ENCODE measurements around the gene PTEN. TPM values are rescaled to one million over a fixed set of nuclear protein-coding genes. Genes with fewer than 3 reads are reported as not detected.
"Not testable (repeated sequence)": the region's sequence is repeated elsewhere in the genome, so short reads cannot be mapped to it uniquely, and the experiment has no call there.

The PTEN gene
- total and polyA plus RNA-seq, 4 donors, result 11.5 to 76.6 (median 37.5) TPM

GRCh38 chr10:87850742-87851205 lies 12.7 kb upstream of the PTEN start:
- Histone ChIP-seq H3K9me3 (ENCODE audit: control insufficient read depth in 4 of 4, low read length in 3 of 4) (no peaks in the 10 kb centered on the region), H3K9ac (ENCODE audit: low read depth in 1 of 2, low read length in 2 of 2) (no peak overlapping the region), H3K36me3 (ENCODE audit: control insufficient read depth in 4 of 4, insufficient read depth in 3 of 4, low read depth in 1 of 4, low read length in 3 of 4) (no peaks in the 10 kb centered on the region), H3K4me1 (ENCODE audit: control insufficient read depth in 4 of 4, insufficient read depth in 4 of 4, low read length in 3 of 4) (no peaks in the 10 kb centered on the region), H3K27ac (ENCODE audit: low read depth in 1 of 2, low read length in 2 of 2) (no peak overlapping the region), H3K27me3 (ENCODE audit: control insufficient read depth in 4 of 4, insufficient read depth in 4 of 4, low read length in 3 of 4) (no peaks in the 10 kb centered on the region), H3K4me3 (ENCODE audit: low read depth in 1 of 3, low read length in 3 of 3) (no peak overlapping the region)
- WGBS, result 18% methylated on average over 5 of the region's 5 CpGs
- TF ChIP-seq REST (IDR thresholded peaks at IDR 0.05), result no peak
- TF ChIP-seq ZBTB33 (IDR thresholded peaks at IDR 0.05), result no peak
- TF ChIP-seq RAD21 (IDR thresholded peaks at IDR 0.05), result peak; percentile 93 to 97
- no peak for TF ChIP-seq TAF1 (conservative IDR thresholded peaks at IDR 0.05)
- peak; percentile 67 for TF ChIP-seq CTCF (IDR thresholded peaks at IDR 0.05; ENCODE audit: low read depth, low read length, missing input control)
- no peak for TF ChIP-seq SP1 (IDR thresholded peaks at IDR 0.05)
- TF ChIP-seq ATF3 (IDR thresholded peaks at IDR 0.05), result no peak
- peak; percentile 43 for DNase-seq (ENCODE audit: low spot score)

GRCh38 chr10:87852089-87852488 lies 11.3 kb upstream of the PTEN start:
- no peaks in the 10 kb centered on the region for H3K27me3 ChIP-seq (ENCODE audit: control insufficient read depth in 4 of 4, insufficient read depth in 4 of 4, low read length in 3 of 4)
- H3K4me1 ChIP-seq (ENCODE audit: control insufficient read depth in 4 of 4, insufficient read depth in 4 of 4, low read length in 3 of 4), result no peaks in the 10 kb centered on the region
- H3K36me3 ChIP-seq (ENCODE audit: control insufficient read depth in 4 of 4, insufficient read depth in 3 of 4, low read depth in 1 of 4, low read length in 3 of 4), result no peaks in the 10 kb centered on the region
- TF ChIP-seq SP1 (IDR thresholded peaks at IDR 0.05) (no peak), FOXA1 (IDR thresholded peaks at IDR 0.05) (no peak), EGR1 (IDR thresholded peaks at IDR 0.05; ENCODE audit: low read depth in 2 of 2) (no peak), FOXA2 (IDR thresholded peaks at IDR 0.05) (no peak), RXRA (IDR thresholded peaks at IDR 0.05) (no peak), HNF4A (conservative IDR thresholded peaks at IDR 0.05) (no peak), MAX (IDR thresholded peaks at IDR 0.05) (no peak), TAF1 (conservative IDR thresholded peaks at IDR 0.05) (no peak), ATF3 (IDR thresholded peaks at IDR 0.05) (no peak), GABPA (IDR thresholded peaks at IDR 0.05 in 1 of 2, conservative IDR thresholded peaks at IDR 0.05 in 1 of 2) (no peak), ZBTB33 (IDR thresholded peaks at IDR 0.05) (no peak), JUND (IDR thresholded peaks at IDR 0.05) (no peak), YY1 (IDR thresholded peaks at IDR 0.05) (no peak), HNF4G (IDR thresholded peaks at IDR 0.05) (no peak)
- H3K9ac ChIP-seq (ENCODE audit: low read depth in 1 of 2, low read length in 2 of 2), result no peak overlapping the region
- no peak overlapping the region for H3K27ac ChIP-seq (ENCODE audit: low read depth in 1 of 2, low read length in 2 of 2)
- H3K9me3 ChIP-seq (ENCODE audit: control insufficient read depth in 4 of 4, low read length in 3 of 4), result no peaks in the 10 kb centered on the region
- 92% methylated on average over 1 of the region's 1 CpG for WGBS
- no peak overlapping the region for H3K4me3 ChIP-seq (ENCODE audit: low read depth in 1 of 3, low read length in 3 of 3)
- DNase-seq (ENCODE audit: low spot score), result no peak

- not testable (repeated sequence) for H3K27ac ChIP-seq (ENCODE audit: low read depth in 1 of 2, low read length in 2 of 2); DNase-seq (ENCODE audit: low spot score); H3K27me3 ChIP-seq (ENCODE audit: control insufficient read depth in 4 of 4, insufficient read depth in 4 of 4, low read length in 3 of 4); H3K36me3 ChIP-seq (ENCODE audit: control insufficient read depth in 4 of 4, insufficient read depth in 3 of 4, low read depth in 1 of 4, low read length in 3 of 4); H3K9ac ChIP-seq (ENCODE audit: low read depth in 1 of 2, low read length in 2 of 2); H3K9me3 ChIP-seq (ENCODE audit: control insufficient read depth in 4 of 4, low read length in 3 of 4); H3K4me1 ChIP-seq (ENCODE audit: control insufficient read depth in 4 of 4, insufficient read depth in 4 of 4, low read length in 3 of 4); H3K4me3 ChIP-seq (ENCODE audit: low read depth in 1 of 3, low read length in 3 of 3)
- 93% methylated on average over 5 of the region's 5 CpGs for WGBS
Observed at GRCh38 chr10:87855247-87855646, 8.2 kb upstream of the PTEN start.
